PFSK-1 (cell line): ENCODE results near the gene SYMPK.

Experiments
- POLR2AphosphoS5 ChIP-seq: IDR thresholded peaks from 2 replicates; pipeline ENCODE4 v1.6.1; 2012; ENCODE audit warnings: low read depth, mild to moderate bottlenecking, control low read depth, low read length, moderate library complexity
- SIN3A ChIP-seq: IDR thresholded peaks from 2 replicates; pipeline ENCODE4 v1.6.1; 2012; ENCODE audit warnings: mild to moderate bottlenecking, low read length, moderate library complexity, borderline replicate concordance; ENCODE audit not compliant: insufficient read depth
- TAF1 ChIP-seq: IDR thresholded peaks from 2 replicates; pipeline ENCODE4 v1.6.1; 2012; ENCODE audit warnings: low read length, control low read depth, borderline replicate concordance; ENCODE audit not compliant: insufficient read depth
- TF ChIP-seq, protein P1 (sequence below), 2 experiments: IDR thresholded peaks; 2 replicates each; pipeline versions ENCODE4 v1.6.1 to v1.8.0; 2011 to 2012; ENCODE audit warnings: low read depth in 2 of 2, low read length in 2 of 2, control low read depth in 1 of 2, inconsistent platforms in 1 of 2, mild to moderate bottlenecking in 1 of 2, moderate library complexity in 1 of 2; ENCODE audit not compliant: insufficient read depth in 1 of 2

DNA sequence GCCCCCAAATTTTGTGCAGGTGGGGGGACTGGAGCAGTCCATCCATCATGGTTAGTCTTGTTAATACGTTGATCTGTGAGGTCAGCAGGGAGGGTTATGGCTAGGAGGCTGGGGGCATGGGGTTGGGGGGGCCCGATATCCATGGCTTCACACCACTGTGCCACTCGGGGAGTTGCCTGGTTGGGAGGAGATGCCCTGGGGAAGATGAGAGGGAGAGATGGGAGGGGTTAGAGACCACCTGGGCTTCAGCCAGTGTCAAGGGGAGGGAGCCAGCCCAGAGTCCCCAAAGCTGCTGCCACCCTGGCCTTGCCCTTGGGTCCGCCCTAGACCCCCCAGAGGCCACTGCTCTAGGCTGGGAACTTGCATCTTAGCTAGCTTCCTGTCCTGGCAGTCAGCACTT is 78.9 kb downstream of the SYMPK start:
- TF ChIP-seq SIN3A = no peak
- TF ChIP-seq POLR2AphosphoS5 = no peak
- TF ChIP-seq, protein P1, sequence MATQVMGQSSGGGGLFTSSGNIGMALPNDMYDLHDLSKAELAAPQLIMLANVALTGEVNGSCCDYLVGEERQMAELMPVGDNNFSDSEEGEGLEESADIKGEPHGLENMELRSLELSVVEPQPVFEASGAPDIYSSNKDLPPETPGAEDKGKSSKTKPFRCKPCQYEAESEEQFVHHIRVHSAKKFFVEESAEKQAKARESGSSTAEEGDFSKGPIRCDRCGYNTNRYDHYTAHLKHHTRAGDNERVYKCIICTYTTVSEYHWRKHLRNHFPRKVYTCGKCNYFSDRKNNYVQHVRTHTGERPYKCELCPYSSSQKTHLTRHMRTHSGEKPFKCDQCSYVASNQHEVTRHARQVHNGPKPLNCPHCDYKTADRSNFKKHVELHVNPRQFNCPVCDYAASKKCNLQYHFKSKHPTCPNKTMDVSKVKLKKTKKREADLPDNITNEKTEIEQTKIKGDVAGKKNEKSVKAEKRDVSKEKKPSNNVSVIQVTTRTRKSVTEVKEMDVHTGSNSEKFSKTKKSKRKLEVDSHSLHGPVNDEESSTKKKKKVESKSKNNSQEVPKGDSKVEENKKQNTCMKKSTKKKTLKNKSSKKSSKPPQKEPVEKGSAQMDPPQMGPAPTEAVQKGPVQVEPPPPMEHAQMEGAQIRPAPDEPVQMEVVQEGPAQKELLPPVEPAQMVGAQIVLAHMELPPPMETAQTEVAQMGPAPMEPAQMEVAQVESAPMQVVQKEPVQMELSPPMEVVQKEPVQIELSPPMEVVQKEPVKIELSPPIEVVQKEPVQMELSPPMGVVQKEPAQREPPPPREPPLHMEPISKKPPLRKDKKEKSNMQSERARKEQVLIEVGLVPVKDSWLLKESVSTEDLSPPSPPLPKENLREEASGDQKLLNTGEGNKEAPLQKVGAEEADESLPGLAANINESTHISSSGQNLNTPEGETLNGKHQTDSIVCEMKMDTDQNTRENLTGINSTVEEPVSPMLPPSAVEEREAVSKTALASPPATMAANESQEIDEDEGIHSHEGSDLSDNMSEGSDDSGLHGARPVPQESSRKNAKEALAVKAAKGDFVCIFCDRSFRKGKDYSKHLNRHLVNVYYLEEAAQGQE (IDR thresholded peaks at IDR 0.05; ENCODE audit: insufficient read depth in 1 of 2, low read depth in 2 of 2, low read length in 2 of 2) = no peak
- no peak for TF ChIP-seq TAF1
